G401.6 (cell line): ENCODE data around the gene CCDC174.
"Not testable (repeated sequence)": the region's sequence is repeated elsewhere in the genome, so short reads cannot be mapped to it uniquely, and the experiment has no call there.

ENCODE experiments used
- FAIRE-seq: peaks from 2 replicates; lab custom pipeline; 2012; peaks lifted over from hg19 to GRCh38; lab: Jason Lieb, UNC

The CCDC174 gene

GRCh38 chr3:14652360-14652907 lies 872 bp downstream of the CCDC174 start:
- FAIRE-seq: not testable (repeated sequence)

GRCh38 chr3:14657579-14657978 lies 6.0 kb downstream of the CCDC174 start:
- no peak for FAIRE-seq

GRCh38 chr3:14658978-14659377 lies 7.4 kb downstream of the CCDC174 start:
- no peak for FAIRE-seq

- no peak for FAIRE-seq
These were observed 9.4 kb downstream of the CCDC174 start for GRCh38 chr3:14660942-14661341.

GRCh38 chr3:14663396-14664135 lies 12.0 kb downstream of the CCDC174 start:
- no peak for FAIRE-seq

- FAIRE-seq: no peak
These were observed 12.6 kb downstream of the CCDC174 start for GRCh38 chr3:14664170-14664569.

- FAIRE-seq: no peak
These were observed 21.0 kb downstream of the CCDC174 start for GRCh38 chr3:14672588-14672987.

- FAIRE-seq: no peak
These were observed 23.3 kb downstream of the CCDC174 start, which contains the start of gene C3orf20 for GRCh38 chr3:14674841-14675240. TSS of gene C3orf20 (plus strand) at chr3:14675141. CDS start at chr3:14682714, 7,573 bp downstream.

- no peak for FAIRE-seq
These were observed 25.3 kb downstream of the CCDC174 start for GRCh38 chr3:14676881-14677280.

GRCh38 chr3:14678015-14678503 lies 26.5 kb downstream of the CCDC174 start:
- no peak for FAIRE-seq

GRCh38 chr3:14680115-14680514 lies 28.6 kb downstream of the CCDC174 start:
- FAIRE-seq: no peak

GRCh38 chr3:14680716-14681115 lies 29.2 kb downstream of the CCDC174 start:
- no peak for FAIRE-seq

- FAIRE-seq: no peak
These were observed 32.9 kb downstream of the CCDC174 start for GRCh38 chr3:14684447-14684846.

- no peak for FAIRE-seq
These were observed 33.6 kb downstream of the CCDC174 start for GRCh38 chr3:14685179-14685578.

- no peak for FAIRE-seq
These were observed 35.8 kb downstream of the CCDC174 start for GRCh38 chr3:14687360-14687759.

GRCh38 chr3:14688525-14688924 lies 37.0 kb downstream of the CCDC174 start:
- FAIRE-seq: no peak

- no peak for FAIRE-seq
These were observed 37.9 kb downstream of the CCDC174 start for GRCh38 chr3:14689247-14689980.

GRCh38 chr3:14691239-14691638 lies 39.7 kb downstream of the CCDC174 start:
- no peak for FAIRE-seq

- no peak for FAIRE-seq
These were observed 40.2 kb downstream of the CCDC174 start for GRCh38 chr3:14691719-14692118.

GRCh38 chr3:14698601-14699244 lies 47.2 kb downstream of the CCDC174 start:
- FAIRE-seq: no peak

GRCh38 chr3:14699643-14700042 lies 48.1 kb downstream of the CCDC174 start:
- no peak for FAIRE-seq

- FAIRE-seq: no peak
These were observed 49.3 kb downstream of the CCDC174 start for GRCh38 chr3:14700891-14701290.

GRCh38 chr3:14701676-14702075 lies 50.1 kb downstream of the CCDC174 start:
- no peak for FAIRE-seq
